ENCODE data around the gene MYRF. TPM values are rescaled to one million over a fixed set of nuclear protein-coding genes. Genes with fewer than 3 reads are reported as not detected.

The MYRF gene
- total and polyA plus RNA-seq, 9 of the 15 experiments (the other 6 are each of a cell fraction or from before 2014, with no cell fraction given): 2.3 to 25.8 (median 7.1) TPM

DNA sequence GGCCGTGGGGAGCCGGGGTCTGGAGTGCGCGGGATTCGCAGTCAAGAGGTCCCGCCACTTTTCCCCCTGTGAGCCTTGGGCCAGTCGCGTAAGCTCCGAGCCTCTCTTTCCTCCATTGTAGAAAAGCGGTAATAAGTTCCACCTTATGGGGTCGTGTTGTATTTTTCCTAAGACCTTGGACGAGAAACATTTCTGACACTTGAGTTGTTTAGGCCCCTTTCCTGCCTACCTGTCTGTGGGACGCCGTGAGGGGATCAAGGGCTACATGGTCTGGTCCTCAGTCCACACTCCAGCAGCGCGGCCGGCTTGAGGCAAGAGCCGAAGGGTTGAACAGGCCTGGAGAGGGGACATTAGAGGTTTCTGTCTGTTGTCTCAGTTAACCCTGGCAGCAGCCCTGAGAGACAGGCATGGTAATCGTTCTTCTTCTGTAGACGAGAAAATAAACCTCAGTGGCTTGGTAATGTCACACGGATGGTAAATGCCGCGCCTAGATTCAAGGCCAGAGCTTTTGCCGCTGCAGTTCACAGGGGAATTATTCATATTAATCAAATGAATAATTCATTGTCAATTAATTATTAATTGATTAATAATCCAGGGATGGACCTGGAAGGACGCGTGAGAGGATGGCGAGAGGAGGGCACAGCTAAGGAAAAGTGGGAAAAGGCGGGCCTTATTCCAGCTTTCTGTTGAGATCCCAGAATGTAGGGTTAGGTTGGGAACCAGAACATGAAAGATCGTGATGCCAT, 40.8 kb downstream of the MYRF start (continued):
- no peak for TF ChIP-seq ETV6 (IDR thresholded peaks at IDR 0.05; ENCODE audit: borderline replicate concordance in 1 of 2, low read depth in 2 of 2, low read length in 1 of 2)
- TF ChIP-seq ETV6 (CRISPR knock-in tag; IDR thresholded peaks at IDR 0.05; ENCODE audit: borderline replicate concordance): no peak
- TF ChIP-seq FOXK1 (CRISPR knock-in tag; IDR thresholded peaks at IDR 0.05; ENCODE audit: borderline replicate concordance): peak; percentile 9; the same call in 1 of the 2 replicates
- no peak; the same call in 1 of the 2 replicates for TF ChIP-seq TEAD4 (IDR thresholded peaks at IDR 0.05; ENCODE audit: low read length)
- TF ChIP-seq TEAD4 (CRISPR knock-in tag; IDR thresholded peaks at IDR 0.05; ENCODE audit: borderline replicate concordance): no peak
- no peak for TF ChIP-seq CGGBP1 (CRISPR knock-in tag; IDR thresholded peaks at IDR 0.05)
- no peak for TF ChIP-seq NFIX (CRISPR knock-in tag; IDR thresholded peaks at IDR 0.05; ENCODE audit: low read depth)
- TF ChIP-seq MED1 (CRISPR knock-in tag; IDR thresholded peaks at IDR 0.05; ENCODE audit: borderline replicate concordance): no peak
- no peak for TF ChIP-seq THAP7 (CRISPR knock-in tag; IDR thresholded peaks at IDR 0.05)
- peak; percentile 14; the same call in 1 of the 2 replicates for TF ChIP-seq ZNF232 (CRISPR knock-in tag; IDR thresholded peaks at IDR 0.05)
- no peak for TF ChIP-seq PHF20 (IDR thresholded peaks at IDR 0.05; ENCODE audit: partially characterized antibody)
- TF ChIP-seq SP2 (IDR thresholded peaks at IDR 0.05; ENCODE audit: extremely low read depth, low read depth, low read length, poor library complexity, severe bottlenecking): no peak
- TF ChIP-seq NFE2L1 (tag; IDR thresholded peaks at IDR 0.05; ENCODE audit: borderline replicate concordance, low read depth): no peak
- TF ChIP-seq RBM34 (IDR thresholded peaks at IDR 0.05; ENCODE audit: borderline replicate concordance, insufficient read depth, low read length): no peak
- no peak for TF ChIP-seq STAG1 (CRISPR knock-in tag; IDR thresholded peaks at IDR 0.05; ENCODE audit: borderline replicate concordance)
- no peak for TF ChIP-seq ELK3 (CRISPR knock-in tag; IDR thresholded peaks at IDR 0.05)
- no peak for TF ChIP-seq SMARCA4 (IDR thresholded peaks at IDR 0.05)
- TF ChIP-seq ELF1 (tag; IDR thresholded peaks at IDR 0.05): no peak
- TF ChIP-seq KDM1A (IDR thresholded peaks at IDR 0.05): no peak
- TF ChIP-seq ZNF124 (CRISPR knock-in tag; IDR thresholded peaks at IDR 0.05): no peak
- no peak for TF ChIP-seq POLR2AphosphoS5 (IDR thresholded peaks at IDR 0.05; ENCODE audit: control insufficient read depth, insufficient read depth, low read depth, low read length)
- TF ChIP-seq, protein P1, sequence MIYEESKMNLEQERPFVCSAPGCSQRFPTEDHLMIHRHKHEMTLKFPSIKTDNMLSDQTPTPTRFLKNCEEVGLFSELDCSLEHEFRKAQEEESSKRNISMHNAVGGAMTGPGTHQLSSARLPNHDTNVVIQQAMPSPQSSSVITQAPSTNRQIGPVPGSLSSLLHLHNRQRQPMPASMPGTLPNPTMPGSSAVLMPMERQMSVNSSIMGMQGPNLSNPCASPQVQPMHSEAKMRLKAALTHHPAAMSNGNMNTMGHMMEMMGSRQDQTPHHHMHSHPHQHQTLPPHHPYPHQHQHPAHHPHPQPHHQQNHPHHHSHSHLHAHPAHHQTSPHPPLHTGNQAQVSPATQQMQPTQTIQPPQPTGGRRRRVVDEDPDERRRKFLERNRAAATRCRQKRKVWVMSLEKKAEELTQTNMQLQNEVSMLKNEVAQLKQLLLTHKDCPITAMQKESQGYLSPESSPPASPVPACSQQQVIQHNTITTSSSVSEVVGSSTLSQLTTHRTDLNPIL (CRISPR knock-in tag; IDR thresholded peaks at IDR 0.05): no peak
- 0 out of 2 replicates have a peak, but pooled peaks have one; percentile 4 for TF ChIP-seq E2F3 (CRISPR knock-in tag; IDR thresholded peaks at IDR 0.05)
- no peak for TF ChIP-seq HLTF (IDR thresholded peaks at IDR 0.05)
- TF ChIP-seq NFRKB (IDR thresholded peaks at IDR 0.05; ENCODE audit: low read depth): no peak
- TF ChIP-seq, protein P2, sequence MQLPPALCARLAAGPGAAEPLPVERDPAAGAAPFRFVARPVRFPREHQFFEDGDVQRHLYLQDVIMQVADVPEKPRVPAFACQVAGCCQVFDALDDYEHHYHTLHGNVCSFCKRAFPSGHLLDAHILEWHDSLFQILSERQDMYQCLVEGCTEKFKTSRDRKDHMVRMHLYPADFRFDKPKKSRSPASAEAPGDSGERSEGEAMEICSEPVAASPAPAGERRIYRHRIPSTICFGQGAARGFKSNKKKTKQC (CRISPR knock-in tag; IDR thresholded peaks at IDR 0.05): no peak

Data from K562 (cell line).